A549 (cell line): ENCODE data around the gene CNP.

Experiments
- TF ChIP-seq, protein P1 (sequence below): fragments of >200 bp; sonication (Bioruptor Twin); formaldehyde crosslinking; IDR thresholded peaks from 3 replicates; pipeline ENCODE4 v1.5.1; 2016
- TF ChIP-seq, protein P2 (sequence below): IDR thresholded peaks from 2 replicates; pipeline ENCODE4 v1.6.1; 2012

DNA sequence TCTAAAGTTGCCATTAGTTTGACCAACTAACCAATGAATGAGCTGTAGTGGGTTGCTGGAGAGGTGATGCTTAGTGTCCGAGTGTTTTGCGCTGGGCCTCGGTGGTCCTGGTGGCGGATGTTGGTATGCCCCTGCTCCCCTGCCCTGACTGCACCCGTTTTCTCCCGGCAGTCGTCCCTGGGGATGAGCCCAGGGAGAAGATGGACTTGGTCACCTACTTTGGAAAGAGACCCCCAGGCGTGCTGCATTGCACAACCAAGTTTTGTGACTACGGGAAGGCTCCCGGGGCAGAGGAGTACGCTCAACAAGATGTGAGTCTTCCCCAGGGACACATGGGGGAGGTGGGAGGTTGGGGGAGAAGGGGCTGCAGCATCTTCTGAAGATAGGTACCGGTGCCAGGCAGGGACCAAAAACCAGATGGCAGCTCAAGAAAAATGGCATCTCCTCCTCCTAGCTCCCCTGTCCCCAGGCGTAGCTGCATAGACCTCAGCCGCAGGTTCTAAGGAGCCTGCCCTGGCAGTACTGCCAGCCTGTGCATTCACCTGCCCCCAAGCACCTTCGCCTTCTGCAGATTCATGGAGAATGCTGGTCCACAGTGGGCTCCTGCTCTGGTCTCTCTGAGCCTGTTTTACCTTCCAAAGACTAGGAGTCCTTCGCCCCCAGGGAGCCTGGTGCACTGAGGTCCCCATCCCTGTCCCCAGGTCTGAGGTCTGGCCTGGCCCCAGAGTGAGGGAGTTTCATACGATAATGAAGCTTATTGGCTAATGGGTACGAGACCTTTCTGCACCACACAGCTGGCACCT is 5.3 kb downstream of the CNP start:
- TF ChIP-seq, protein P1, sequence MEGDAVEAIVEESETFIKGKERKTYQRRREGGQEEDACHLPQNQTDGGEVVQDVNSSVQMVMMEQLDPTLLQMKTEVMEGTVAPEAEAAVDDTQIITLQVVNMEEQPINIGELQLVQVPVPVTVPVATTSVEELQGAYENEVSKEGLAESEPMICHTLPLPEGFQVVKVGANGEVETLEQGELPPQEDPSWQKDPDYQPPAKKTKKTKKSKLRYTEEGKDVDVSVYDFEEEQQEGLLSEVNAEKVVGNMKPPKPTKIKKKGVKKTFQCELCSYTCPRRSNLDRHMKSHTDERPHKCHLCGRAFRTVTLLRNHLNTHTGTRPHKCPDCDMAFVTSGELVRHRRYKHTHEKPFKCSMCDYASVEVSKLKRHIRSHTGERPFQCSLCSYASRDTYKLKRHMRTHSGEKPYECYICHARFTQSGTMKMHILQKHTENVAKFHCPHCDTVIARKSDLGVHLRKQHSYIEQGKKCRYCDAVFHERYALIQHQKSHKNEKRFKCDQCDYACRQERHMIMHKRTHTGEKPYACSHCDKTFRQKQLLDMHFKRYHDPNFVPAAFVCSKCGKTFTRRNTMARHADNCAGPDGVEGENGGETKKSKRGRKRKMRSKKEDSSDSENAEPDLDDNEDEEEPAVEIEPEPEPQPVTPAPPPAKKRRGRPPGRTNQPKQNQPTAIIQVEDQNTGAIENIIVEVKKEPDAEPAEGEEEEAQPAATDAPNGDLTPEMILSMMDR: no peak
- TF ChIP-seq, protein P2, sequence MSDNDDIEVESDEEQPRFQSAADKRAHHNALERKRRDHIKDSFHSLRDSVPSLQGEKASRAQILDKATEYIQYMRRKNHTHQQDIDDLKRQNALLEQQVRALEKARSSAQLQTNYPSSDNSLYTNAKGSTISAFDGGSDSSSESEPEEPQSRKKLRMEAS: no peak
